Adrenal gland (tissue), 5 donors: Measurements from ENCODE around the gene LPCAT1.

Experiments used
- CTCF ChIP-seq, 6 experiments: fragments of 450-650 bp in 4 of 6; fragments of 200-600 bp in 2 of 6; sonication (generic) in 1 of 6; IDR thresholded peaks; 1 replicate in 5 of 6; 2 replicates in 1 of 6; pipeline versions ENCODE4 v1.5.1 to v1.8.0; 2016 to 2021; ENCODE audit warnings: antibody characterized with exemption in 6 of 6, mild to moderate bottlenecking in 2 of 6, moderate library complexity in 1 of 6
- POLR2A ChIP-seq, 2 donors: fragments of 450-650 bp; IDR thresholded peaks; one replicate each; pipeline ENCODE4 v1.6.1; 2017; ENCODE audit warnings: antibody characterized with exemption in 2 of 2, mild to moderate bottlenecking in 2 of 2, moderate library complexity in 1 of 2
- donor health status: DM: no; HTN: no; CAD: no.

GRCh38 chr5:1510631-1511030 lies 13.1 kb downstream of the LPCAT1 start:
- TF ChIP-seq POLR2A (IDR thresholded peaks at IDR 0.05) (no peak), CTCF (IDR thresholded peaks at IDR 0.05) (no peak)
